Measurements from ENCODE around the gene A1BG. TPM values are rescaled to one million over a fixed set of nuclear protein-coding genes. Genes with fewer than 3 reads are reported as not detected.
"Not testable (repeated sequence)": the region's sequence is repeated elsewhere in the genome, so short reads cannot be mapped to it uniquely, and the experiment has no call there.

Gene A1BG
- total RNA-seq, 2 donors from 2014 or later: 25.4 to 33.2 TPM

DNA sequence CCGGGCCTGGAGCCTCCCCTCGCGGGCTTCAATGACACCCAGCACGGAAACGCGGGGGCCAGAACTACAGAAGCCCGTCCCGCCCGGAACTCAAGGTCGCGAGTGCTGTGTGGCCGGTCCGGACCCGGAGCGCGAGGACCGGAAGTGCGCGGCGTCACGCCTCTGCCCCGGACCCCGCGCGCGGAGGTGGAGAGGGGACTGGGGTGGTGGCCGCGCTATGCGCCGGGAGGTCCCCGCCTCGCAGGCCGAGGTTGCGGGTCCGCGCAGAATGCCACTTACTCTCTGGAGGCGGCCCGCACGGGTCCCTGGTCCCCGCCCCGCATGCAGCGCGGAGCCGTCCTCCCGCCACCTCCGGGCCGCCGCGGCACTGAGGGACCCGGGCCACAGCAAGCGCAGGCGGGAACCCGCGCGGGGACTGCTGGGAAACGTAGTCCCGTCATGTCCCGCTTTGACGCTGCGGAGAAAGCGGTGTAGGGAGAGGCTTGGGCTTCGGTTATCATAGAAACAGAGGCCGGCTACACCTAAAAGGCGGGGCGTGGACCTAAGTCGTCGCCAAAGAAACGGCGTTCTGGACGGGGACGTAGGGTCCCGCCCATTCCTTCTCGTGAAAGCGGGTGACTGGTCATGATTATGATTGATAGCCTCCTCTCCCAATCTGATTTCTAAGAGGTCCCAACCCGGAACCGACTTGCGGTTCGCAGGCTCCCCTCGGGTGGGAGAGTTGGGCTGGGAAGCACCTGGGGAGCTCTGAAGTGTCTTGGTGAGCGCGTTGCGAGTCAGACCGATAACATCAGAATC, 27.6 kb upstream of the A1BG start, which contains the start of gene ZNF837:
TSS of gene ZNF837 (minus strand) at position 369 of the 798 bp plus-strand sequence. CDS start 11,698 bp downstream, outside the sequence.
- Mint-ChIP-seq H3K36me3 (ENCODE audit: insufficient read depth in 2 of 2) (no peaks in the 10 kb centered on the region), H3K9me3 (no peaks in the 10 kb centered on the region), H3K27me3 (ENCODE audit: low read depth) (no peaks in the 10 kb centered on the region), H3K4me1 (ENCODE audit: low read depth) (peaks cover 35% of the 10 kb centered on the region), H3K4me3 (peak within 1 kb of the TSS; percentile 88 to 97), H3K27ac (peak within 1 kb of the TSS; percentile 89)
- DNase-seq (peak; percentile 96 to 99), ATAC-seq (replicated peaks in 1 of 2) (peak; percentile 87 to 88)

DNA sequence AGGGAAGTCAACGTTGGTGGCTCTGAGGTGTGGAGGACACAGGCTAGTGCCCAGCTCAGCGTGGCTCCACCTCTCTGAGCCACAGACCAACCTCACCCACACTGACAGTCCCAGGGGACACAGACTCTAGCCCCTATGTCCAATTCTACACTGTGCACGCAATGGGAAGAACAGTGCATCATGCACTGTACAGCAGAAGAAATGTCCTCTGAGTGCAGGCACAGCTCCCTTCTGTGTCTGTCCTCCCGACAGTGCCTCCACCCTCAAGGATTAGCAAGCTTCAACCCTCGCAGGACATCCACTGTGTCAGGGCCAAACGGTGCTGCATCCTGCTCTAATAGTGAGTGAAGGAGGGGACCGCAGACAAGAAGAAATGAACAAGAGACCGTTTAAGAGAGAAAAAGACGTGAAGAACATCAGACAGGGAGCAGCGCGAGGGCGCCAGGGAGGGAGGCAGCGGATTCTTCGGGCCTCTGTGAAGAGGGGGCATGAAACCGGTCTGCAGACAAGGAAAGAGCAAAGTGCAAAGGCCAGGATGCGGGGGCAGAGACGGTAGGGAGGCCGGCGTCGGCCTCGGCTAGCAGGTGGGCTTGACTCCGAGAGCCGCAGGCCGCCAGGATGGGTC, 26.9 kb upstream of the A1BG start:
- Mint-ChIP-seq H3K9me3 (no peaks in the 10 kb centered on the region), H3K27me3 (ENCODE audit: low read depth) (no peaks in the 10 kb centered on the region), H3K36me3 (ENCODE audit: insufficient read depth in 2 of 2) (no peaks in the 10 kb centered on the region), H3K27ac (peak overlapping the region; percentile 74), H3K4me3 (peak overlapping the region; percentile 88 to 97), H3K4me1 (ENCODE audit: low read depth) (peaks cover 28% of the 10 kb centered on the region)
- ATAC-seq (replicated peaks in 1 of 2): no peak
- DNase-seq: no peak

GRCh38 chr19:58379246-58379645, 26.0 kb upstream of the A1BG start:
- peak overlapping the region; percentile 88 to 97 for H3K4me3 Mint-ChIP-seq
- ATAC-seq (replicated peaks in 1 of 2): no peak
- DNase-seq: no peak
- H3K27me3 Mint-ChIP-seq (ENCODE audit: low read depth): no peaks in the 10 kb centered on the region
- no peaks in the 10 kb centered on the region for H3K36me3 Mint-ChIP-seq (ENCODE audit: insufficient read depth in 2 of 2)
- H3K27ac Mint-ChIP-seq: peak overlapping the region; percentile 63
- H3K4me1 Mint-ChIP-seq (ENCODE audit: low read depth): peaks cover 28% of the 10 kb centered on the region
- H3K9me3 Mint-ChIP-seq: no peaks in the 10 kb centered on the region

DNA sequence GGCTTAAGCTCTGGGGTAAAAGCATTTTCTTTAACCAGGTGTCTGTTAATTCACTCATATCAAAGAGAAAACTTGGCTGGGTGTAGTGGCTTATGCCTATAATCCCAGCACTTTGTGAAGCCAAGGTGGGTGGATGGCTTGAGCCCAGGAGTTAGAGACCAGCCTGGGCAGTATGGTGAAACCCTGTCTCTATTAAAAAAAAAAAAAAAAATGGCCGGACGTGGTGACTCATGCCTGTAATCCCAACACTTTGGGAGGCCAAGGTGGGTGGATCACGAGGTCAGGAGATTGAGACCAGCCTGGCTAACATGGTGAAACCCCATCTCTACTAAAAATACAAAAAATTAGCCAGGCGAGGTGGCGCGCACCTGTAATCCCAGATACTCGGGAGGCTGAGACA, 23.4 kb upstream of the A1BG start:
- H3K9me3 Mint-ChIP-seq; H3K27ac Mint-ChIP-seq; H3K27me3 Mint-ChIP-seq (ENCODE audit: low read depth); H3K4me3 Mint-ChIP-seq; H3K36me3 Mint-ChIP-seq (ENCODE audit: insufficient read depth in 2 of 2); DNase-seq; ATAC-seq (replicated peaks in 1 of 2): not testable (repeated sequence)
- peaks cover 17% of the 10 kb centered on the region for H3K4me1 Mint-ChIP-seq (ENCODE audit: low read depth)

DNA sequence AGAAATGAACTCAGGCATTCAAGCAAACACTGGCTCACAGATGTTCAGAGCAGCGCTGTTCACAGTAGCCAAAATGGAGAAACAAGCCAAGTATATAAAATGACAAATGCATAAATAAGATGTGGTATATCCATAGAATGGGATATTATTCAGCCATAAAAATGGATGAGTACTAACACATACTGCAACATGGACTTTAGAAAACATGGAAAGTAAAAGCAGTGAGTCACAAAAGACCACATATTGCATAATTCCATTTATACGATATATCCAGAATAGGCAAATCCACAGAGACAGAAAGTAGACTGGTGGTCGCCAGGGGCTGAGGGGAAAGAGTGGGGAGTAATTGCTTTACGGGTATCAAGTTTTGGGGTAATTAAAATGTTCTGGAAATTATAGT, 20.9 kb upstream of the A1BG start:
- DNase-seq (no peak), ATAC-seq (replicated peaks in 1 of 2) (no peak)
- Mint-ChIP-seq H3K36me3 (ENCODE audit: insufficient read depth in 2 of 2) (no peaks in the 10 kb centered on the region), H3K9me3 (no peaks in the 10 kb centered on the region), H3K4me1 (ENCODE audit: low read depth) (peaks cover 5% of the 10 kb centered on the region), H3K27me3 (ENCODE audit: low read depth) (no peaks in the 10 kb centered on the region), H3K4me3 (no peak overlapping the region), H3K27ac (no peak overlapping the region)

- no peak overlapping the region for H3K27ac Mint-ChIP-seq
- no peaks in the 10 kb centered on the region for H3K36me3 Mint-ChIP-seq (ENCODE audit: insufficient read depth in 2 of 2)
- ATAC-seq (replicated peaks in 1 of 2): no peak
- H3K4me1 Mint-ChIP-seq (ENCODE audit: low read depth): no peaks in the 10 kb centered on the region
- no peaks in the 10 kb centered on the region for H3K27me3 Mint-ChIP-seq (ENCODE audit: low read depth)
- no peak overlapping the region for H3K4me3 Mint-ChIP-seq
- no peaks in the 10 kb centered on the region for H3K9me3 Mint-ChIP-seq
- DNase-seq: no peak
Measured at GRCh38 chr19:58372311-58373133, 19.2 kb upstream of the A1BG start.

GRCh38 chr19:58368561-58369360, 15.5 kb upstream of the A1BG start:
- H3K9me3 Mint-ChIP-seq: no peaks in the 10 kb centered on the region
- H3K4me3 Mint-ChIP-seq: no peak overlapping the region
- no peaks in the 10 kb centered on the region for H3K27me3 Mint-ChIP-seq (ENCODE audit: low read depth)
- DNase-seq (no peak), ATAC-seq (replicated peaks in 1 of 2) (no peak)
- H3K36me3 Mint-ChIP-seq (ENCODE audit: insufficient read depth in 2 of 2): no peaks in the 10 kb centered on the region
- H3K27ac Mint-ChIP-seq: no peak overlapping the region
- no peaks in the 10 kb centered on the region for H3K4me1 Mint-ChIP-seq (ENCODE audit: low read depth)

DNA sequence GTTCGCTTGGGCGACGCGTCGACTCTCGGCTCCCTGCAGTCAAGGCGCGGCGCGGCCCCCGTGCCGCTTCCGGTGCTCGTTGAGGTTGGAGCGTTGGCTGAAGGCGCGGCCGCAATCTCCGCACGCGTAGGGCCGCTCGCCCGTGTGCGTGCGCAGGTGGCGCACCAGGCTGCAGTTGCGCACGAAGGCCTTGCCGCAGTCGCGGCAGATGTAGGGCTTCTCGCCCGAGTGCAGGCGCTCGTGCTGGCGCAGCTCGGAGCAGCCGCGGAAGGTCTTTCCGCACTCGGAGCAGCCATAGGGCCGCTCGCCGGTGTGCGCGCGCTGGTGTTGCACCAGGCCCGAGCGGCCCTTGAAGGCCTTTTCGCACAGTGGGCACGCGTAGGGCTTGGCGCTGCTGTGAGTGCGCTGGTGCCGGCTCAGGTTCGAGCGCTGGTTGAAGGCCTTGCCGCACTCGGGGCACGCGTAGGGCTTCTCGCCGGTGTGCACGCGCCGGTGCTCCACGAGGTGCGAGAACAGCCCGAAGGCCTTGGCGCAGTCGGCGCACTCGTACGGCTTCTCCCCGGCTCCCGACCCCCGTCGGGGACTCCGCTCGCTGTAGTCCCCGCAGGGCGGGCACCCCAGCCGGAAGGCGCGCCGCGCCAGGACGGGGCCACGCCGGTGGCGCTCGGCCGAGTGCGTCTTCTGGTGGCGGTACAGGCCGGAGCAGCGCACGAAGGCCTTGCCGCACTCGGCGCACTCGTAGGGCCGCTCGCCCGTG, 14.6 kb upstream of the A1BG start:
- no peaks in the 10 kb centered on the region for H3K36me3 Mint-ChIP-seq (ENCODE audit: insufficient read depth in 2 of 2)
- no peaks in the 10 kb centered on the region for H3K9me3 Mint-ChIP-seq
- ATAC-seq (replicated peaks in 1 of 2) (no peak), DNase-seq (no peak)
- H3K27ac Mint-ChIP-seq: no peak overlapping the region
- no peaks in the 10 kb centered on the region for H3K27me3 Mint-ChIP-seq (ENCODE audit: low read depth)
- no peak overlapping the region for H3K4me3 Mint-ChIP-seq
- peaks cover 2% of the 10 kb centered on the region for H3K4me1 Mint-ChIP-seq (ENCODE audit: low read depth)

- Mint-ChIP-seq H3K4me3 (no peak overlapping the region), H3K27me3 (ENCODE audit: low read depth) (no peaks in the 10 kb centered on the region), H3K36me3 (ENCODE audit: insufficient read depth in 2 of 2) (peaks cover 0 to 1% of the 10 kb centered on the region in 2 donors), H3K9me3 (no peaks in the 10 kb centered on the region), H3K4me1 (ENCODE audit: low read depth) (peaks cover 8% of the 10 kb centered on the region), H3K27ac (no peak overlapping the region)
- no peak for DNase-seq
- ATAC-seq (replicated peaks in 1 of 2): no peak
Measured at GRCh38 chr19:58366585-58367430, 13.5 kb upstream of the A1BG start.

DNA sequence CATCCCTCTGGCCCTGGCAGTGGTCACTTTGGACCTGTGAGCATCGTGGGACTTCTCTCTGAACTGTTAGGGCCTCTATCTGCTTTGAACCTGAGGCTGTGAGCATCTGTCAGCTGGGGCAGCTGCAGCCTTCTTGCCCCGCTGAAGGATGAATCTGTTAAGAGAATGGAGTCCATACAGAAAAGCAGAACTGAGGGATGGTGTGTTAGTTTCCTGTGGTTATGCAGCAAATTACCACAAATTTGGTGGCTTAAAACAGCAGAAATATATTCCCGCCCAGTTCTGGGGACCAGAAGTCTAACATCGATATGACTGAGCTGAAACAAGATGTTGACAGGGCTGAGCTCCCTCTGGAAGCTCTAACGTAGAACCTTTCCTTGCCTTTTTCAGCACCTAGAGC, 10.9 kb upstream of the A1BG start:
- H3K27me3 Mint-ChIP-seq (ENCODE audit: low read depth): no peaks in the 10 kb centered on the region
- peaks cover 19% of the 10 kb centered on the region for H3K4me1 Mint-ChIP-seq (ENCODE audit: low read depth)
- no peak overlapping the region for H3K27ac Mint-ChIP-seq
- no peak for ATAC-seq (replicated peaks in 1 of 2)
- H3K4me3 Mint-ChIP-seq: no peak overlapping the region
- DNase-seq: no peak
- H3K9me3 Mint-ChIP-seq: no peaks in the 10 kb centered on the region
- peaks cover 0 to 1% of the 10 kb centered on the region in 2 donors for H3K36me3 Mint-ChIP-seq (ENCODE audit: insufficient read depth in 2 of 2)

GRCh38 chr19:58362272-58362994, 9.1 kb upstream of the A1BG start, which contains the start of gene ZNF497:
ZNF497 (minus strand) TSS chr19:58362751; CDS start chr19:58357635, 5,116 bp downstream.
- Mint-ChIP-seq H3K4me1 (ENCODE audit: low read depth) (peaks cover 19% of the 10 kb centered on the region), H3K27ac (peak within 1 kb of the TSS; percentile 97), H3K27me3 (ENCODE audit: low read depth) (no peaks in the 10 kb centered on the region), H3K9me3 (no peaks in the 10 kb centered on the region), H3K4me3 (peak within 1 kb of the TSS; percentile 92 to 99), H3K36me3 (ENCODE audit: insufficient read depth in 2 of 2) (peaks cover 0 to 1% of the 10 kb centered on the region in 2 donors)
- DNase-seq (peak; percentile 97 to 98), ATAC-seq (replicated peaks in 1 of 2) (peak; percentile 92 to 94)
